ENCODE data around the gene TDRD9.

The TDRD9 gene

DNA sequence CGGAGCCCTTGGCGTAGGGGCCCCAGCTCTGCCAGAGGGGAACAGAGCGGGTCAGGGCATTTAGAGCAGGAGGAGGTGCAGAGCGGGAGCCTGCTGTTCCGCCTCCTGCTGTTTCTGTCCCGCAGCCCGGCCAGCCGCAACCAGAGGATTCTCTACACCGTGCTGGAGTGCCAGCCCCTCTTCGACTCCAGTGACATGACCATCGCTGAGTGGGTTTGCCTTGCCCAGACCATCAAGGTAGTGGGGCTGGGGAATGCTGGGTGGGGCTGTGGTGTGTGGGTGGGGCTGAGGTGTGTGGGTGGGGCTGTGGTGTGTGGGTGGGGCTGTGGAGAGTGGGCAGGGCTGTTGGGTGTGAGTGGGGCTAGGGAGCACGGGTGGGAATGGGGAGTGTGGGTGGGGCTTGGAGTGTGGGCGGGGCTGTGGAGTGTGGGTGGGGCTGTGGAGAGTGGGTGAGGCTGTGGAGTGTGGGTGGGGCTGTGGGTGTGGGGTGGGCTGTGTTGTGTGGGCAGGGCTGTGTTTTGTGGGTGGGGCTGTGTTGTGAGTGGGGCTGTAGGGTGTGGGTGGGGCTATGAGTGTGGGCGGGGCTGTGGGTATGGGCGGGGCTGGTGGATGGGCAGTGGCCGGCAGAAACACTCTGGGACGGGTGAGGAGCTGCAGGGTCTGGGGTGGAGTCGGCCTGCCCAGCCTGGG is 165.3 kb downstream of the TDRD9 start:
- DNase-seq = no peak

DNA sequence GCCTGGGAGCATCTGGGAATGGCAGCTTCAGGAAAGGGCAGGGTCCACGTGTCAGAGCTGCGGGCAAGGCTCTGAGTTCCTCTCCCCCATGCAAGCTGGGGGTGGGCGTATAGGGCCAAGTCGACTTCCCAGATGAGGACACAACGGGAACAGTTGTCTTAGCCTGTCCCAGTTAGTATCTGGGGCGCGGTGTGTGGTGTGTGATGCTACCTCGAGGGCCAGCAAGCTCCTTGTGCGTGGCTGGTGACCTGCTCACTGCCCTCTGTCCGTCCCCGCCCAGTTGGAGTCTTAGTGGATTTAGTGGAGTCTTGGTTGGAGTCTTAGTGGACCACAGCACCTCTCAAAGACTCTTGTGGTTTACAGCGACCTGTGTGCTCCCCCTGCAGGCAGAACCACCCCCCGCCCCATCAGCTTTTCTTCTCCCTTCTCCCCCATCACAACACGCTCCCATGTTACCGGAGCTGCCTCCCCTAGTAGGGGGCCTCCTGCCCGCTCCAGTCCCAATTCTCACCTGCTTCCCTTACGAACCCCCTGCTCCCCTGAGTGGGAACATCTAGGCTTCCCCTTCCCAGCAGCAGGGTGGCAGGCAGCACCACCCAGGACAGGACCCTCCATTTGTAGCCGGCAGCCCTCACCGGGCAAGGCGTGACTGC is 165.9 kb downstream of the TDRD9 start:
- no peak for DNase-seq

DNA sequence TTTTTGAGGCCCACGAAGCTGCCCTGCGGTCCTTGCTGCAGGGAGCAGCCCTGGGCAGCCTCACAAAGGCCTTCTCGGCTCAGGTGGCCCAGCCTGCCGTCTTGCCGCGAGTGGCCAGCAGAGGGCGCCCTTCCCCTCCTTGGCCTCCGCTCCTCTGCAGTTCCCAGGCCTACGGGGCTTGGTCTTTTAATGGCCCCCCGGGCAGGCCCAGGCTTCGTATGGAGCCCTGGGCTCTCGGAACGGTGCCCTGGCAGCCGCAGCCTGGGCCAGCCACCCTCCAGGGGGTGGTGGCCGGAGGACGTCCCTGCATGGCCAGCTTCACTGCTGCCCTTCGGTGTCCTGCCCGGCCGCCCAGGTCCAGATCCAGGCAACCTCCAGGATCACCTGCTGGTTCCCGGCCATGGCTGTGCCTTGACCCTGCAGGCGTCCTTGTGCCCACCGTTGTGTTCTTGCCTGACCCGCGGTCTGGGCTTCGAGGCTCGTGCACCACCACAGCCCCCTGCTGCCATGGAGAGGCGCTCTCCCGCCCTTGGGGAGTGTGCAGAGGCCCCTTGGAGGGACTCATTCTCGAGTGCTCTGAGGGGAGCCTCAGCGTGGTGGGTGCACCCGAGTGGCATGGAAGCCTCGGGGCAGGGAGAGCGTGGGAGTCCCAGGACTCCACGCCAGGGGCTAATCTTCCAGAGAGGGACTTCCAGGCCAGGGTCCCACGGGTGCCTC is 166.6 kb downstream of the TDRD9 start:
- DNase-seq = peak; percentile 75

DNA sequence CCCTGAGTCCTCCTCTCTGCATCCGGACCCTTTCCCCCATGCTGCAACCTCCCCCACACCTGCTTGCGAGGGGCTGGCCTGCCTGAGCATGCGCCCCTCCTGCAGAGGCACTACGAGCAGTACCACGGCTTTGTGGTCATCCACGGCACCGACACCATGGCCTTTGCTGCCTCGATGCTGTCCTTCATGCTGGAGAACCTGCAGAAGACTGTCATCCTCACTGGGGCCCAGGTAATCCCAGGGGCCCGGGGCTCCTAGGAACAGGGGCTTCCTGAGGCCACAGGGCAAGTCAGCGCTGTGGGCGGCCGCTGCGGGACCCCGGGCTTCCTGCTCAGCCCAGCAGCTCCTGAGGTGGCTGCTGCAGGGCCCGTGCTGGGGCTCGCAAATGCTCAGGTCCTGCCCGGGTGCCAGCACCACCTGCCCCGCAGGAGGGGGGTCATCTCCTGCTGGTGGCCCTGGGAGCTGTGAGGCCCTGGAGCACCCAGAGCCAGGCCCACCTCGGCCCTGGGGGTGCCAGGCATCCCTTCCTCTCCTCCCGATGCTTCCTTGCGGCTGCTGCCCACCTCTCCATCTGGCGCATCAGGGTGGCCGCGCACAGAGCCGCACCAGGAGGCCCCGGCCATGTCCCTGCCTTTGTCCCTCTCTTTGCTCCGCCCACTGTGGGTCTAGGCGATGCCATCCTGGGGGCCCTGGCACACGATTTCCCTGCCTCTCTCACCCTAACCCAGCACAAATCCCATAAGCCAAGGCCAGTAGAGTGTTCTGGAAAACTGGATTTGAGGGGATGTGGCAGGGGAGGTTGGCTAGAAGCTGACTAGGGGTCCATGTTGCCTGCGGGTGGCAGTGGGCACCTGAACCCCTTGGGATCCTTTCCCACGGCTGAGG is 167.4 kb downstream of the TDRD9 start:
- no peak for DNase-seq

DNA sequence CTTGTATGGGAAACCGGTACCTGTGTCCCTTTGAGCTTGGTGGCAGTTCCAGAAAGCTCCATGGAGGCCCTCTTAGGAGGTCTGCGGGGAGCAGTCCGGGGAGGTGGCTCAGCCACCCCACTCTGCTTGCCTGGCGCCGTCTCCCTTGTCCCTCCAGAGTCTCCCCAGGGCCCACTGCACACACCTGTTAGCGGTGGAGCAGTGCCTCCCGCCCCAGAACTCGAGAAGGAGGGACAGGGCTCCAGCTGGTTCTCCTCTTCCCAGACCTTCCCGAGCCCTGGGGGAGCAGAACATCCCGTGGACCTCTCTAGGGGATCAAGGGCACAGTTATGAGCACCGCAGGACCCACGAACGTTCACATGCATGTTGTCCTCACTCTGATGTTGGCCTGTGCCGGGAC is 168.1 kb downstream of the TDRD9 start:
- DNase-seq = no peak

DNA sequence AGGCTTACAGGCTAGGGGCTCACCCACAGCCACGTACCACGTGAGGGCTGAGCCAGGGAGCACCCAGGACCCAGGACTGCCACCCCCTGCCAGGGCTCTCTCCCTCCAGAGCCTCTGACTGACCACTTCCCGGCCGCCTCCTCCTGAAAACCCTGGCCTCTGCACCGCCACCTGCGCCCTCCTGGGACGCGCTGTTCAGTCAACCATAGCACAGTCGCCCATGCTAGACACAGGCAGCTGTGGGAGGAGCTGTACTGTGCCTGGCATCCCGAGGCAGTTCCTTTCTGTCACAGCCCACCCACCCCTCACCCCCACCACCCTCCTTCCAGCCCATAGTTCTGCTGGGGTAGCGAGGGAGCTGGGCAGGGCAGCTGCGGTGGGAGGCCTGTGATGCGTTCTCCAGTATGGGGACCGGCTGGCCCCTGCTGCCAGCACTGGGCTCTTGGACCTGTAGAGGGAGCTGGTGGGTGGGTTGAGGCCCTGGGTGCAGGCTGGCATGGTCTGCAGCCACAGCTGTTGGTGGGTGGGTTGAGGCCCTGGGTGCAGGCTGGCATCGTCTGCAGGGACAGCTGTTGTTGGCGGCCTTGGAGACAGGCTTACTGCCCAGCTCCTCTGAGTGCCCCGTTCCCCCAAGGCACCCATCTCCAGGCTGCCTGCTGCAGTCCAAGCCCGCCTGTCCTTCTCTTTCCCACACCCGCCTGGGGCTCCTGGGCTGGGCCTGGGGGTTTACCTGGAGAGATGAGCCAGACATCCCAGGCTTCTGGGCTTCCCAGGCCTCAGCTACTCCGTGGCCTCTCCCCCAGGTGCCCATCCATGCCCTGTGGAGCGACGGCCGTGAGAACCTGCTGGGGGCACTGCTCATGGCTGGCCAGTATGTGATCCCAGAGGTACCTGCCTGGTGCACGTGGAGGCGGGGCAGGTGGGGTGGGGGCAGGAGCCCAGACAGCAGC is 168.8 kb downstream of the TDRD9 start:
- DNase-seq = no peak

DNA sequence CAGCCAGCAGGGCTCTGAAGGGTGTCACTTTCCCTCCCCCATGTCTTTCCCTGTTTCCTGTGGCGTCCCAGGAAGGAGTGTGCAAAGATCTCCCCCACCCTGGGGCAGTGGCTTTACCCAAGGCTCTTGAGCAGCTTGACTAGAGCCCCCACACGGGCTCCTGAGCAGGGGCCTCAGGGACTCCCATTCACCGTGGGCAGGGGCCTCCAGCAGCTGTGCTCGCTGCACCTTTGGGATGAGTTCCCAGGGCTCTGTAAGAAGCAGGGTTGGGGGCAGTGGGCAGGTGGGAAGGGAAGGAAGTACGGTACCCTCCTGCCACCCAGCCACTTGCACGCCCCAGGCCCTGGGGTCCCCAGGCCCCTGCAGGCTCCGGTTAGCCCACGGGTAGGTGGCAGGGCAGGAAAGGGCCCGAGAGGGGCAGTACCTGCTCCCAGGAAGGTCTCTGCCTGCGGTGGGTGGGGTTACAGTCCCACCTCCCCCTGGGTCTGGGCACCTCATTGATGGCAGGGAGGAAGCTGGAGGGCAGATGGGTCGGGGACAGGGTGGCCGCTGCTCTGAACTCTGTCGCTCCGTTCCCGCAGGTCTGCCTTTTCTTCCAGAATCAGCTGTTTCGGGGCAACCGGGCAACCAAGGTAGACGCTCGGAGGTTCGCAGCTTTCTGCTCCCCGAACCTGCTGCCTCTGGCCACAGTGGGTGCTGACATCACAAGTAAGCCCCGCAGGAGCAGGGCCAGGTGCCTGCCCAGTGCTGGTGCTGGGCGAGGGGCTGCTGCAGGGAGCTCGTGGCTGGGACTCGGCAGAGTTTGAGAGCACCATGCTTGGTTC is 170.2 kb downstream of the TDRD9 start:
- no peak for DNase-seq

DNA sequence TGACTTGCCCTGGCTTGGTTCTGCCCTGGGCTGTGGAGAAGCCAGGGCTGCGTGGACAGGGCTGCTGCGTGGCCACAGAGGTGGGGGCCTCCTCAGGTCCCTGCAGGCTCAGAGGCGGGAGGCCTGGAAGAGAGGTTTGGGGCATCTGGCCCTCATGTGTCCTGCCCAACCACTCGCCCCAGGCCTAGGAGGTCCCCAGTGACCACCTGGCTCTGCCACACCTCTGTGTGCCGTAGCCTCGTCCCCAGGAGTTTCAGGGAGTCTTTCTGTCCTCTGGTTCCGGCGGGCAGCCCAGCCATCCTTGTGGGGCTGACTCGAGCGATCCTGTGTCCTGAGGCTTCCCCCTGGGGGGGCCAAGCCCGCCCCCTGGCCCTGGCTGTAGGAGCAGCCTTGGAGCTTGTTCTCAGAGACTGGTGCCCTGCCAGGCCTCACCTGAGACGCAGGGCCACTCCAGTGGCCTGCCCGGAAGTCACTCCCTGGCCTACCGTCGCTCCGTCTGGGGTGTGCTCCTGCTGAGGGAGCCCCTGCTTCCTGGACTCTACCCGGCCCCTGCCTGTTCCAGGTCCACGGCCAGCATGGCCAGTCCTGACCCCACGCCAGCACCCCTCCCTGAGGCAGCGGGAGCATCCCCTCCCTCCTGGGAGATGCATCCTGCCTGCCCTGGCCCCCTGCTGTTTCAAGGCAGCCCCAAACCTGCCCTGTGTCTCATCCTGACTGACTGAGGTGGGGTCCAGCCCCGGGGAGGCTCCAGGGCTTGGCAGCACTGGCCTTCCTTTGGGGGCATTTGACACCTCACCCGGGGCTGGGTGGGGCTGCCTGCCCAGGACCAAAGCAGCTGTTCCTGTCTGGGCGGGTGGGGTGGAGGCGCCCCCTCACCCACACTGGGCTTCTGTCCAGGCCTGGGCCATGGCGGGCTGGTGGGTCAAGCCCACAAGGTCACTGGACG is 171.1 kb downstream of the TDRD9 start:
- DNase-seq = no peak

DNA sequence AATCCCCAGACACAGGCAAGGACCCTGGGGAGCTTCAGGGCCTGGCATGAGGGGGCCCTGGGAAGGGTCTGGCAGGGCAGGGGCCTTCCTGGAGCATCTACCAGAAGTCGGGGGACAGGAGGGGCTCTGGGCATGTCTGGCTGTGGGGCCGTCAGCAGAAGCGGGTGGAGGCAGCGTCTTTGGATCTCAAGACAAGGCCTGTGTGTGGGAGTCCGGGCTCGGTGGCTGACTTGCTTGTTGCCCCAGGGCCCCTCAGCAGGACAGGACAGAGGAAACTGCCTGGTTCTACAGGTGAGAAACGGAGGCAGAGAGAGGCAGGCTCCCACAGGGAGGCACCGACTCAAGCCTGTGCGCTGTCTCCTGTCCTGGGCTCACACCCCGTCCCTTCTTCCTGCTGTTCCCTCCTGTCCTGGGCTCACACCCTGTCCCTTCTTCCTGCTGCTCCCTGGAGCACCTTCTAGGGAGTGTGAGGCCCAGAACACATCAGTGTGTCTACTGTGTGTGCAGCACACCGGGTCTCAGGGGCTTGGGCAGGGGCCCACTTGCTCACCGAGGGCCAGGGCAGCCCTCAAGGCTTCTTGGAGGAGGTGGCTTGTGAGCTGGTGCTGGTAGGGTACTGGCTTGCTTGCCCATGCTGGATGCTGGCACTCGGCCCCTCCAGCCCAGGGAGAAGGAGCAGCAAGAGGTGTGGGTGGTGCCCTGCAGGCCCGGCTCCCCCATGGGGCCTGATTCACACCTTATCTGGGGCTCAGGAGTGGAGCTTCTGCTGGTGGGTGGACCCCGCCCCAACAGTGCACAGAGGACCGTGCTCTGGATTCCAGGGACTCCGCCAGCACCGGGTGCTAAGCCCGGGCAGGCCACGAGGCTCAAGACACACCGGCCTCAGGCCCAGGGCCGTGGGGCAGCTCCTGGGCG is 172.2 kb downstream of the TDRD9 start:
- no peak for DNase-seq

DNA sequence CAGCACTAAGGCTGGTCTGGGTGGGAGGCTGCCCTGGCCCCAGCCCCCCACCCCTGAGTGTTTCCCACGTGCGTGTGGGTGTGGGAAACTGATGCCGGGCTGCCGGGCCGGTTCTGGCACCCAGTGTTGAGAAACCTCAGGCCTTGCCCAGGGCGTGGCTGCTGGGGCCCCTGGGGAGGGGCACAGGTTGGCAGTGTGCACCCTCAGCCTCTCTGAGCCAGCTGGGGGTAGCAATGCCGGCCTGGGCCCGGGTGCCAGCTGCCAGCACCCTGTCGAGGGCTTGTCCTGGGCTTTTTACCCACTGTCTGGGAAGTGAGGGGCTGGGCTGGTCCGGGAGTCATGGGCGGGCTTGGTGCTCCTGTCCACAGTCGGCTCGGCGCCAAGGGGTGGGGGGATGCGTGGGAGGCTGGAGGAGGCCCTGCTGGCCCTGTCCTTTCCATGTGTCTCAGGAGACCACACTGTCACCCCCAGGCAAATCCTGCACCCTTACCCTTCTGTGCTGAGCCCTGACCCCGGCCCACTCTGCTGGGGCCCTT is 172.9 kb downstream of the TDRD9 start:
- DNase-seq = no peak

DNA sequence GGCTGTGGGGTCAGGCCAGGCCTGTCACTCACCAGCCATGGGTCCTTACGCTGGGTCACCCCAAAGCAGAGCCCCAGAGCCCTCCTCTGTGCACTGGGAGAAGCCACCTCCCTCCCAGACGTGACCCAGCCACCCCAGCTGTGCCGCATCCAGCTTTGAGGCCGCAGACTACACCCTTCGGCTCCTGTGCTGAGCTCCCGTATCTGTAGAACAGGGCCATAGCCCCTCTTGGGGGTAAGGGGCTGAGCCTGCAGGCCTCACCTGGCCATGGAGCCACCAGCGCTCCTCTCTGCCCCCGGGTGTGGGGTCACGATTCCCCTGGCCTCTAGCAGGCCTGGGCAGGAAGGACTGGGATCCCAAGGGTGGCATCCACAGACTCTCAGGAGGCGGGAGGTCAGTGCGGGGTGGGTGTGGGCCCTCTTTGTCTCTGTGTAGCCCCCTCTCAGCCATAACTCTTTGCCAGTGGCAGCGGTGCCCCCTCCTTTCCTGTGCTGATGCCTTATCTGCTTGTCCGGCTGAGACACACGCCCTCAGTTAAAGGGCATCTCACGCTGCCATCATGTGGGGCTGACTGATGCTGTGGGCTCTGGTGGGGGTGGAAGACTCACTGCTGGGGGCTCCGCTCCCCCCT is 173.5 kb downstream of the TDRD9 start:
- DNase-seq = no peak

Data from activated CD4-positive, alpha-beta T cell treated with anti-CD3 and anti-CD28 coated beads, Interleukin-10, Interleukin-2, amounts not matched to agents 100 ng/mL and 50 ng/mL, durations not matched to agents 16 hours and 8 hours (primary cell).